Lung (tissue), 12 donors: Measurements from ENCODE around the gene SETBP1. TPM values are rescaled to one million over a fixed set of nuclear protein-coding genes. Genes with fewer than 3 reads are reported as not detected.

Experiments used
- ATAC-seq: fragments of 200-7000 bp; cut with Tn5 transposase; one replicate; pipeline ENCODE4 v1.9.1; 2020; ENCODE audit warnings: moderate number of reproducible peaks; ENCODE audit not compliant: insufficient read depth, low FRiP score
- DNase-seq, 3 donors: peaks; one replicate each; pipeline ENCODE4 v3.0.0-alpha.2; 2013 to 2017
- H3K27ac ChIP-seq, 2 donors: one replicate each; pipeline ENCODE4 v1.5.1; 2013; ENCODE audit warnings: mild to moderate bottlenecking in 2 of 2, moderate library complexity in 2 of 2, control low read depth in 1 of 2, inconsistent platforms in 1 of 2, low read depth in 1 of 2, low read length in 1 of 2
- H3K27me3 ChIP-seq, 3 donors: one replicate each; pipeline ENCODE4 v1.5.1; 2013; ENCODE audit warnings: low read length in 2 of 3; ENCODE audit not compliant: control insufficient read depth in 3 of 3, insufficient read depth in 3 of 3
- H3K36me3 ChIP-seq, 4 donors: one replicate each; pipeline ENCODE4 v1.5.1; 2013; ENCODE audit warnings: low read length in 4 of 4, mild to moderate bottlenecking in 1 of 4, moderate library complexity in 1 of 4; ENCODE audit not compliant: control insufficient read depth in 4 of 4, insufficient read depth in 4 of 4
- H3K4me1 ChIP-seq, 5 donors: one replicate each; pipeline ENCODE4 v1.5.1; 2013; ENCODE audit warnings: low read length in 5 of 5, mild to moderate bottlenecking in 2 of 5, moderate library complexity in 1 of 5; ENCODE audit not compliant: control insufficient read depth in 5 of 5, insufficient read depth in 5 of 5
- H3K4me3 ChIP-seq: one replicate; pipeline ENCODE4 v1.5.1; 2013; ENCODE audit warnings: mild to moderate bottlenecking, control low read depth, moderate library complexity
- H3K9ac ChIP-seq, 2 donors: one replicate each; pipeline ENCODE4 v1.5.1; 2013; ENCODE audit warnings: low read length in 2 of 2, control low read depth in 1 of 2; ENCODE audit not compliant: insufficient read depth in 1 of 2
- H3K9me3 ChIP-seq, 4 donors: one replicate each; pipeline ENCODE4 v1.5.1; 2013; ENCODE audit warnings: low read length in 3 of 4, mild to moderate bottlenecking in 1 of 4, moderate library complexity in 1 of 4; ENCODE audit not compliant: control insufficient read depth in 4 of 4, insufficient read depth in 3 of 4
- CTCF ChIP-seq: IDR thresholded peaks from 2 replicates; pipeline ENCODE4 v1.5.1; 2012; ENCODE audit warnings: mild to moderate bottlenecking; ENCODE audit errors: control extremely low read depth, extremely low read depth
- WGBS, 2 donors: extraction: QIAGEN DNeasy Blood & Tissue Kit; methylation state at CpG; one replicate each; pipeline ENCODE4 v1.1.7; 2013; 5-methylcytosine and 5-hydroxymethylcytosine counted together
- polyA plus RNA-seq, 2 donors: library from polyadenylated mRNA; stranded (reverse); fragments of 200-250 nt; gene quantifications; one replicate each; pipeline ENCODE4 v1.2.1, GENCODE V29; 2013
- total RNA-seq, 2 donors: library from RNA; depleted of rRNA in 1 of 2; stranded (reverse); fragments of >200 nt in 1 of 2; gene quantifications; one replicate each; pipeline ENCODE4 v1.2.1, GENCODE V29; 2014 to 2021
- donor health status: control.
- donor health status: control.
- donor health status: Bipolar disorder and iron deficiency.
- donor health status: healthy.
- donor health status: DM: yes; HTN: yes; CAD: no.

Gene SETBP1
- total and polyA plus RNA-seq, 4 donors: 1.6 to 43.8 (median 16.6) TPM

- no peak for ATAC-seq
These were observed 27.9 kb downstream of the SETBP1 start for GRCh38 chr18:44708451-44709083.

GRCh38 chr18:44709307-44710126 is 28.8 kb downstream of the SETBP1 start:
- peak in 1 of 3 donors; percentile 33 for DNase-seq
- Histone ChIP-seq H3K27ac (peak overlapping the region in 1 of 2 donors; percentile 91), H3K36me3 (peaks cover 0 to 15% (median 7%) of the 10 kb centered on the region in 4 donors), H3K4me1 (peaks cover 0 to 31% (median 8%) of the 10 kb centered on the region in 5 donors), H3K9me3 (no peaks in the 10 kb centered on the region), H3K9ac (no peak overlapping the region), H3K27me3 (no peaks in the 10 kb centered on the region), H3K4me3 (no peak overlapping the region)
- TF ChIP-seq CTCF: no peak
- 65 to 77% methylated on average over 9 of the region's 9 CpGs for WGBS, 2 donors
- ATAC-seq: peak; percentile 16

More at GRCh38 chr18:44708451-44709083, 27.9 kb downstream of the SETBP1 start:
- peak overlapping the region in 1 of 2 donors; percentile 8 for H3K27ac ChIP-seq
- no peaks in the 10 kb centered on the region for H3K27me3 ChIP-seq
- TF ChIP-seq CTCF: no peak
- H3K9ac ChIP-seq: no peak overlapping the region
- DNase-seq: peak in 2 of 3 donors; percentile 79
- H3K36me3 ChIP-seq: peaks cover 0 to 15% (median 5%) of the 10 kb centered on the region in 4 donors
- peaks cover 0 to 34% (median 8%) of the 10 kb centered on the region in 5 donors for H3K4me1 ChIP-seq
- no peak overlapping the region for H3K4me3 ChIP-seq
- 77 to 82% methylated on average over 9 of the region's 9 CpGs for WGBS, 2 donors
- H3K9me3 ChIP-seq: no peaks in the 10 kb centered on the region

GRCh38 chr18:44710931-44711330 is 30.2 kb downstream of the SETBP1 start:
- ATAC-seq (no peak), DNase-seq (no peak)
- H3K9me3 ChIP-seq: no peaks in the 10 kb centered on the region
- H3K27me3 ChIP-seq: no peaks in the 10 kb centered on the region
- peak overlapping the region in 1 of 2 donors; percentile 42 for H3K27ac ChIP-seq
- peaks cover 0 to 15% (median 7%) of the 10 kb centered on the region in 4 donors for H3K36me3 ChIP-seq
- no peak overlapping the region for H3K9ac ChIP-seq
- H3K4me1 ChIP-seq: peaks cover 0 to 38% (median 10%) of the 10 kb centered on the region in 5 donors
- WGBS, 2 donors: 91 to 95% methylated on average over 8 of the region's 8 CpGs
- no peak overlapping the region for H3K4me3 ChIP-seq
- no peak for TF ChIP-seq CTCF
